GM12864 (cell line): ENCODE results near the gene NOB1.

Experiments used
- DNase-seq: peaks from one replicate; pipeline ENCODE4 v3.0.0-alpha.2; 2011; ENCODE audit warnings: low read depth
- H3K4me3 ChIP-seq: 2 replicates; pipeline ENCODE4 v1.5.1; 2011; ENCODE audit warnings: mild to moderate bottlenecking, low read depth, low read length, control low read depth
- CTCF ChIP-seq: IDR thresholded peaks from 2 replicates; pipeline ENCODE4 v1.5.1; 2011; ENCODE audit warnings: low read depth, mild to moderate bottlenecking, moderate library complexity, low read length, control low read depth, inconsistent platforms; ENCODE audit errors: missing control alignments

NOB1 gene

DNA sequence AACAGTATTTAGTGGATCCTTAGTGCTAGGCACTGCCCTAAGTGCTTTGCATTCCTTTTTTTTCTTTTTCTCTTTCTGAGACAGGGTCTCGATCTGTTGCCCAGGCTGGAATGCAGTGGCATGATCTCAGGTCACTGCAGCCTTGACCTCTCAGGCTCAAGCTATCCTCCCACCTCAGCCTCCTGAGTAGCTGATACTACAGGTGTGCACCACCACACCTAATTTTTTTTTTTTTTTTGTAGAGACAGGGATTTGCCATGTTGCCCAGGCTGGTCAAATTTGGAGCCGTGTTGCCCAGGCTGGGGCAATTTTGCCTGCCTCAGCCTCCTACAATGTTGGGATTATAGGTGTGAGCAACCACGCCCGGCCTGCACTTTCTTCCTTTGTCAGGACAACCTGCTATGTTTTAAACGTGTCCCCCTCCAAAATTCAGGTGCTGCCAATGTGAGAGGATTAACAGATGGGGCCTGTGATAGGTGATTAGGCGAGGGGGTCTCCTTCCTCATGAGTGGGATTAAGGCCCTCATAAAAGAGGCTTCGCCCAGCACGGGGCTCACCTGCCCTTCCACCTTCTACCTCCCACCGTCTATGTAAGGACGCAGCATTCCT lies 33.8 kb downstream of the NOB1 start:
- H3K4me3 ChIP-seq = no peak overlapping the region
- TF ChIP-seq CTCF = no peak
- no peak for DNase-seq

- TF ChIP-seq CTCF = no peak
- no peak overlapping the region for H3K4me3 ChIP-seq
- no peak for DNase-seq
These were observed 36.5 kb downstream of the NOB1 start for GRCh38 chr16:69718111-69718764.

DNA sequence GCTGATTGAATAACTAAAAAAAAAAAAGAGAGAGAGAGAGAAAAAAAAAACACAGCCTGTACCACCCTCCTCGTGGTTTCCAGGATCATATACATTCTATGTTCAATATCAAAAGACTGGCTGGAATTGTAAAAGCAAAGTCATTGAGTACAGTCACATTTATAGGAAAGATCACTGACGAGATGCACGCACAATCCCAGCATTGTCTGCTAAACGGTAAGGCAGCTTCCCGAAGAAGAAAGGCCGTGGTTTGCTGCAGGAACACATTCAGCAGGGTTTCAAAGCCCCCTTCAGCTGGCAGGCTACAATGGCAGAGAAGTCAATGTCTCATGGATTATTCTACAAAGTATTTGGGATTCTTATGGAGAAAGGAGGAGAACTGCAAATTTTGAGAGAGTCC lies 37.7 kb downstream of the NOB1 start:
- TF ChIP-seq CTCF = no peak
- no peak overlapping the region for H3K4me3 ChIP-seq
- no peak for DNase-seq

GRCh38 chr16:69712914-69713581 lies 41.7 kb downstream of the NOB1 start:
- no peak overlapping the region for H3K4me3 ChIP-seq
- no peak for DNase-seq
- TF ChIP-seq CTCF = no peak

DNA sequence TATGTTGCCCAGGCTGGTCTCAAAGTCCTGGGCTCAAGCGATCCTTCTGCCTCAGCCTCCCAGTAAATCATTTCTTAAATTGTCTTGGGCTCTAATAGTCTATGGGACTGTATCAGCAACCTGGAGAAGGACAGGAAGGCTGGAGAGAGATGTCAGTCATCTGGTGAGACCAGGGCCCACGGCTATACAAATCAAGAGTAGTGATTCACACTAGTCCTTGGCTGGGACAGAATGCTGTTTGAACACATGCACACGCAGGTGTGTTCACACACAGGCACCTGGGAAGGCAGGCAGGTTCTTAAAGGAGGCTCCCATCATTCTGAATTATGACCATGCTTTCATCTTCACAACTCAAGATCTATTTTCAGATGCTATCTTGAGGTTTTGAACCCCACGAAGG lies 42.4 kb downstream of the NOB1 start:
- no peak for TF ChIP-seq CTCF
- no peak for DNase-seq
- no peak overlapping the region for H3K4me3 ChIP-seq

GRCh38 chr16:69711115-69711740 lies 43.5 kb downstream of the NOB1 start:
- TF ChIP-seq CTCF = no peak
- no peak overlapping the region for H3K4me3 ChIP-seq
- no peak for DNase-seq
